Measurements from ENCODE around the gene SPATA25. TPM values are rescaled to one million over a fixed set of nuclear protein-coding genes. Genes with fewer than 3 reads are reported as not detected.

Gene SPATA25
- total RNA-seq, 4 donors from 2014 or later: 1.8 to 27.0 (median 3.6) TPM

GRCh38 chr20:45927071-45927878, 39.9 kb upstream of the SPATA25 start:
- ATAC-seq (ENCODE audit: low FRiP score): no peak

GRCh38 chr20:45926731-45927070, 39.3 kb upstream of the SPATA25 start:
- no peak for TF ChIP-seq CTCF (IDR thresholded peaks at IDR 0.05)
- no peak for DNase-seq (ENCODE audit: low spot score)
- ATAC-seq (ENCODE audit: low FRiP score): no peak

More at GRCh38 chr20:45927071-45927878, 39.9 kb upstream of the SPATA25 start:
- no peak for TF ChIP-seq CTCF (IDR thresholded peaks at IDR 0.05)
- no peak for DNase-seq (ENCODE audit: low spot score)

- DNase-seq (ENCODE audit: low spot score) (no peak), ATAC-seq (ENCODE audit: low FRiP score) (no peak)
- no peak for TF ChIP-seq CTCF (IDR thresholded peaks at IDR 0.05)
Observed at GRCh38 chr20:45925821-45926506, 38.5 kb upstream of the SPATA25 start.

GRCh38 chr20:45924391-45925261, 37.2 kb upstream of the SPATA25 start:
- peak; percentile 70 for ATAC-seq (ENCODE audit: low FRiP score)
- no peak for DNase-seq (ENCODE audit: low spot score)

GRCh38 chr20:45921337-45922189, 34.1 kb upstream of the SPATA25 start:
- DNase-seq (ENCODE audit: low spot score): no peak
- TF ChIP-seq CTCF (IDR thresholded peaks at IDR 0.05): no peak

More at GRCh38 chr20:45924391-45925261, 37.2 kb upstream of the SPATA25 start:
- no peak for TF ChIP-seq CTCF (IDR thresholded peaks at IDR 0.05)

More at GRCh38 chr20:45921337-45922189, 34.1 kb upstream of the SPATA25 start:
- ATAC-seq (ENCODE audit: low FRiP score): no peak
